GM23338 (cell line): ENCODE results near the gene EMP2. TPM values are rescaled to one million over a fixed set of nuclear protein-coding genes. Genes with fewer than 3 reads are reported as not detected.

Experiments
- ATAC-seq: fragments of 200-7000 bp; cut with Tn5 transposase; 3 replicates; pipeline ENCODE4 v1.9.1; 2020
- DNase-seq: peaks from one replicate; pipeline ENCODE4 v3.0.0-alpha.2; 2015; ENCODE audit warnings: low spot score
- H2AFZ ChIP-seq: fragments of 200-600 bp; sonication (generic); 2 replicates; pipeline ENCODE4 v1.8.0; 2016; ENCODE audit warnings: antibody characterized with exemption, mild to moderate bottlenecking, moderate library complexity
- H3F3A ChIP-seq: fragments of 200-600 bp; sonication (generic); replicated peaks from 2 replicates; pipeline ENCODE4 v1.8.0; 2017; ENCODE audit warnings: antibody characterized with exemption, mixed run types, low read depth
- H3K27ac ChIP-seq: fragments of 200-600 bp; sonication (generic); 2 replicates; pipeline ENCODE4 v1.6.1; 2016; ENCODE audit warnings: low read depth
- H3K27me3 ChIP-seq: fragments of 200-600 bp; sonication (generic); 2 replicates; pipeline ENCODE4 v1.8.0; 2016; ENCODE audit warnings: mild to moderate bottlenecking, mixed run types, moderate library complexity; ENCODE audit not compliant: insufficient read depth
- H3K36me3 ChIP-seq: fragments of 200-600 bp; sonication (generic); 2 replicates; pipeline ENCODE4 v1.8.0; 2016; ENCODE audit warnings: mild to moderate bottlenecking; ENCODE audit not compliant: insufficient read depth
- H3K4me1 ChIP-seq: fragments of 200-600 bp; sonication (generic); 2 replicates; pipeline ENCODE4 v1.8.0; 2016; ENCODE audit warnings: mild to moderate bottlenecking, moderate library complexity; ENCODE audit not compliant: insufficient read depth
- H3K4me2 ChIP-seq: fragments of 200-600 bp; sonication (generic); 2 replicates; pipeline ENCODE4 v1.7.1; 2017; ENCODE audit warnings: mixed run types
- H3K4me3 ChIP-seq: fragments of 200-600 bp; sonication (generic); 2 replicates; pipeline ENCODE4 v1.6.1; 2016; ENCODE audit warnings: mixed run types
- H3K79me2 ChIP-seq: fragments of 200-600 bp; sonication (generic); replicated peaks from 2 replicates; pipeline ENCODE4 v1.8.0; 2017; ENCODE audit warnings: mild to moderate bottlenecking; ENCODE audit not compliant: insufficient read depth
- H3K9me2 ChIP-seq: fragments of 200-600 bp; sonication (generic); 2 replicates; pipeline ENCODE4 v1.8.0; 2017; ENCODE audit not compliant: insufficient read depth
- H4K20me1 ChIP-seq: fragments of 200-600 bp; sonication (generic); replicated peaks from 2 replicates; pipeline ENCODE4 v1.8.0; 2017; ENCODE audit warnings: mild to moderate bottlenecking; ENCODE audit not compliant: insufficient read depth
- H3K27ac Mint-ChIP-seq: 2 replicates; pipeline ENCODE4 v1.8.0; 2020; ENCODE audit warnings: inconsistent platforms, mild to moderate bottlenecking, moderate library complexity, mixed read lengths
- H3K27me3 Mint-ChIP-seq: 3 replicates; pipeline ENCODE4 v1.8.0; 2022; ENCODE audit warnings: low read depth, mild to moderate bottlenecking, moderate library complexity, mixed read lengths, inconsistent platforms; ENCODE audit not compliant: insufficient read depth, poor library complexity
- H3K36me3 Mint-ChIP-seq: 3 replicates; pipeline ENCODE4 v1.8.0; 2021; ENCODE audit warnings: low read depth, mild to moderate bottlenecking, inconsistent platforms, moderate library complexity, mixed read lengths
- H3K4me1 Mint-ChIP-seq: 3 replicates; pipeline ENCODE4 v1.8.0; 2020; ENCODE audit warnings: mild to moderate bottlenecking, inconsistent platforms, mixed read lengths
- H3K4me3 Mint-ChIP-seq: 3 replicates; pipeline ENCODE4 v1.8.0; 2021; ENCODE audit warnings: moderate library complexity, mild to moderate bottlenecking, inconsistent platforms, mixed read lengths
- H3K9me3 Mint-ChIP-seq: 3 replicates; pipeline ENCODE4 v1.8.0; 2020; ENCODE audit warnings: moderate library complexity, mild to moderate bottlenecking, inconsistent platforms, mixed read lengths
- CREB1 ChIP-seq: fragments of 250-450 bp; sonication (Bioruptor Pico); IDR thresholded peaks from 2 replicates; pipeline ENCODE4 v1.5.0; 2020; ENCODE audit warnings: low read depth, mild to moderate bottlenecking, moderate library complexity
- ETS1 ChIP-seq: IDR thresholded peaks from 2 replicates; pipeline ENCODE4 v1.6.1; 2016; ENCODE audit warnings: antibody characterized with exemption
- EZH2 ChIP-seq: fragments of 200-600 bp; sonication (generic); IDR thresholded peaks from one replicate; pipeline ENCODE4 v1.8.0; 2017; ENCODE audit warnings: antibody characterized with exemption, mild to moderate bottlenecking, low read depth; ENCODE audit not compliant: unreplicated experiment
- EZH2phosphoT487 ChIP-seq: fragments of 200-600 bp; sonication (generic); IDR thresholded peaks from one replicate; pipeline ENCODE4 v1.8.1; 2018; ENCODE audit warnings: antibody characterized with exemption; ENCODE audit not compliant: unreplicated experiment
- JUNB ChIP-seq: IDR thresholded peaks from one replicate; pipeline ENCODE4 v1.6.1; 2016; ENCODE audit warnings: antibody characterized with exemption; ENCODE audit not compliant: unreplicated experiment
- NANOG ChIP-seq: IDR thresholded peaks from 2 replicates; pipeline ENCODE4 v1.6.1; 2016; ENCODE audit warnings: antibody characterized with exemption, borderline replicate concordance
- POLR2AphosphoS5 ChIP-seq: IDR thresholded peaks from 2 replicates; pipeline ENCODE4 v1.6.1; 2016; ENCODE audit warnings: antibody characterized with exemption, low read depth
- REST ChIP-seq: IDR thresholded peaks from one replicate; pipeline ENCODE4 v1.6.1; 2018; ENCODE audit warnings: antibody characterized with exemption; ENCODE audit not compliant: unreplicated experiment
- ZNF114 ChIP-seq: fragments of 250-450 bp; sonication (Bioruptor Pico); IDR thresholded peaks from 2 replicates; pipeline ENCODE4 v1.5.0; 2020; ENCODE audit warnings: mild to moderate bottlenecking, moderate library complexity
- polyA plus RNA-seq: library from polyadenylated mRNA; unstranded; fragments of >200 nt; fragmentation: Nextera tagmentation; extraction: Ambion mirVana; gene quantifications from 2 replicates; pipeline ENCODE4 v1.2.1, GENCODE V29; 2016
- total RNA-seq: library from RNA; depleted of rRNA; stranded (reverse); fragments of >200 nt; shearing (Covaris generic); gene quantifications from 2 replicates; pipeline ENCODE4 v1.2.3, GENCODE V29; 2014
- TF ChIP-seq, protein P1 (sequence below): fragments of 250-450 bp; sonication (Bioruptor Pico); IDR thresholded peaks from 2 replicates; pipeline ENCODE4 v1.5.0; 2020; ENCODE audit warnings: mild to moderate bottlenecking, moderate library complexity
- TF ChIP-seq, protein P2 (sequence below), 2 experiments: fragments of 200-600 bp in 1 of 2; sonication (generic) in 1 of 2; conservative IDR thresholded peaks; 2 replicates each; pipeline versions ENCODE4 v1.5.1 to v1.6.1; 2016 to 2017; ENCODE audit warnings: antibody characterized with exemption in 2 of 2, low read depth in 2 of 2, mild to moderate bottlenecking in 2 of 2, moderate library complexity in 1 of 2

The EMP2 gene
- total and polyA plus RNA-seq, 2 experiments from 2014 or later: 7.3 to 40.1 TPM

- Mint-ChIP-seq H3K9me3 (no peaks in the 10 kb centered on the region), H3K4me1 (peaks cover 18% of the 10 kb centered on the region), H3K27me3 (peaks cover 13% of the 10 kb centered on the region), H3K36me3 (no peaks in the 10 kb centered on the region), H3K4me3 (no peak overlapping the region), H3K27ac (no peak overlapping the region)
- H3K79me2 ChIP-seq: 0 out of 2 replicates have a peak, but pooled peaks cover 4% of the 10 kb centered on the region
- H3K4me3 ChIP-seq: no peak overlapping the region
- H3F3A ChIP-seq: no peaks in the 10 kb centered on the region
- no peak overlapping the region for H2AFZ ChIP-seq
- H3K27me3 ChIP-seq: no peaks in the 10 kb centered on the region
- ATAC-seq: no peak
- no peaks in the 10 kb centered on the region for H3K36me3 ChIP-seq
- no peak overlapping the region for H3K4me2 ChIP-seq
- H3K4me1 ChIP-seq: peaks cover 13% of the 10 kb centered on the region
- H3K9me2 ChIP-seq: no peaks in the 10 kb centered on the region
- no peak overlapping the region for H3K27ac ChIP-seq
- no peak for TF ChIP-seq EZH2
- TF ChIP-seq REST: no peak
- TF ChIP-seq, protein P1, sequence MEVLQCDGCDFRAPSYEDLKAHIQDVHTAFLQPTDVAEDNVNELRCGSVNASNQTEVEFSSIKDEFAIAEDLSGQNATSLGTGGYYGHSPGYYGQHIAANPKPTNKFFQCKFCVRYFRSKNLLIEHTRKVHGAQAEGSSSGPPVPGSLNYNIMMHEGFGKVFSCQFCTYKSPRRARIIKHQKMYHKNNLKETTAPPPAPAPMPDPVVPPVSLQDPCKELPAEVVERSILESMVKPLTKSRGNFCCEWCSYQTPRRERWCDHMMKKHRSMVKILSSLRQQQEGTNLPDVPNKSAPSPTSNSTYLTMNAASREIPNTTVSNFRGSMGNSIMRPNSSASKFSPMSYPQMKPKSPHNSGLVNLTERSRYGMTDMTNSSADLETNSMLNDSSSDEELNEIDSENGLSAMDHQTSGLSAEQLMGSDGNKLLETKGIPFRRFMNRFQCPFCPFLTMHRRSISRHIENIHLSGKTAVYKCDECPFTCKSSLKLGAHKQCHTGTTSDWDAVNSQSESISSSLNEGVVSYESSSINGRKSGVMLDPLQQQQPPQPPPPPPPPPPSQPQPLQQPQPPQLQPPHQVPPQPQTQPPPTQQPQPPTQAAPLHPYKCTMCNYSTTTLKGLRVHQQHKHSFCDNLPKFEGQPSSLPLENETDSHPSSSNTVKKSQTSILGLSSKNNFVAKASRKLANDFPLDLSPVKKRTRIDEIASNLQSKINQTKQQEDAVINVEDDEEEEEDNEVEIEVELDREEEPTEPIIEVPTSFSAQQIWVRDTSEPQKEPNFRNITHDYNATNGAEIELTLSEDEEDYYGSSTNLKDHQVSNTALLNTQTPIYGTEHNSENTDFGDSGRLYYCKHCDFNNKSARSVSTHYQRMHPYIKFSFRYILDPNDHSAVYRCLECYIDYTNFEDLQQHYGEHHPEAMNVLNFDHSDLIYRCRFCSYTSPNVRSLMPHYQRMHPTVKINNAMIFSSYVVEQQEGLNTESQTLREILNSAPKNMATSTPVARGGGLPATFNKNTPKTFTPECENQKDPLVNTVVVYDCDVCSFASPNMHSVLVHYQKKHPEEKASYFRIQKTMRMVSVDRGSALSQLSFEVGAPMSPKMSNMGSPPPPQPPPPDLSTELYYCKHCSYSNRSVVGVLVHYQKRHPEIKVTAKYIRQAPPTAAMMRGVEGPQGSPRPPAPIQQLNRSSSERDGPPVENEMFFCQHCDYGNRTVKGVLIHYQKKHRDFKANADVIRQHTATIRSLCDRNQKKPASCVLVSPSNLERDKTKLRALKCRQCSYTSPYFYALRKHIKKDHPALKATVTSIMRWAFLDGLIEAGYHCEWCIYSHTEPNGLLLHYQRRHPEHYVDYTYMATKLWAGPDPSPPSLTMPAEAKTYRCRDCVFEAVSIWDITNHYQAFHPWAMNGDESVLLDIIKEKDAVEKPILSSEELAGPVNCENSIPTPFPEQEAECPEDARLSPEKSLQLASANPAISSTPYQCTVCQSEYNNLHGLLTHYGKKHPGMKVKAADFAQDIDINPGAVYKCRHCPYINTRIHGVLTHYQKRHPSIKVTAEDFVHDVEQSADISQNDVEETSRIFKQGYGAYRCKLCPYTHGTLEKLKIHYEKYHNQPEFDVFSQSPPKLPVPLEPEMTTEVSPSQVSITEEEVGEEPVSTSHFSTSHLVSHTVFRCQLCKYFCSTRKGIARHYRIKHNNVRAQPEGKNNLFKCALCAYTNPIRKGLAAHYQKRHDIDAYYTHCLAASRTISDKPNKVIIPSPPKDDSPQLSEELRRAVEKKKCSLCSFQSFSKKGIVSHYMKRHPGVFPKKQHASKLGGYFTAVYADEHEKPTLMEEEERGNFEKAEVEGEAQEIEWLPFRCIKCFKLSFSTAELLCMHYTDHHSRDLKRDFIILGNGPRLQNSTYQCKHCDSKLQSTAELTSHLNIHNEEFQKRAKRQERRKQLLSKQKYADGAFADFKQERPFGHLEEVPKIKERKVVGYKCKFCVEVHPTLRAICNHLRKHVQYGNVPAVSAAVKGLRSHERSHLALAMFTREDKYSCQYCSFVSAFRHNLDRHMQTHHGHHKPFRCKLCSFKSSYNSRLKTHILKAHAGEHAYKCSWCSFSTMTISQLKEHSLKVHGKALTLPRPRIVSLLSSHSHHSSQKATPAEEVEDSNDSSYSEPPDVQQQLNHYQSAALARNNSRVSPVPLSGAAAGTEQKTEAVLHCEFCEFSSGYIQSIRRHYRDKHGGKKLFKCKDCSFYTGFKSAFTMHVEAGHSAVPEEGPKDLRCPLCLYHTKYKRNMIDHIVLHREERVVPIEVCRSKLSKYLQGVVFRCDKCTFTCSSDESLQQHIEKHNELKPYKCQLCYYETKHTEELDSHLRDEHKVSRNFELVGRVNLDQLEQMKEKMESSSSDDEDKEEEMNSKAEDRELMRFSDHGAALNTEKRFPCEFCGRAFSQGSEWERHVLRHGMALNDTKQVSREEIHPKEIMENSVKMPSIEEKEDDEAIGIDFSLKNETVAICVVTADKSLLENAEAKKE (CRISPR knock-in tag): no peak
- TF ChIP-seq ZNF114 (CRISPR knock-in tag): no peak
- no peak for TF ChIP-seq CREB1 (CRISPR knock-in tag)
- TF ChIP-seq, protein P2, sequence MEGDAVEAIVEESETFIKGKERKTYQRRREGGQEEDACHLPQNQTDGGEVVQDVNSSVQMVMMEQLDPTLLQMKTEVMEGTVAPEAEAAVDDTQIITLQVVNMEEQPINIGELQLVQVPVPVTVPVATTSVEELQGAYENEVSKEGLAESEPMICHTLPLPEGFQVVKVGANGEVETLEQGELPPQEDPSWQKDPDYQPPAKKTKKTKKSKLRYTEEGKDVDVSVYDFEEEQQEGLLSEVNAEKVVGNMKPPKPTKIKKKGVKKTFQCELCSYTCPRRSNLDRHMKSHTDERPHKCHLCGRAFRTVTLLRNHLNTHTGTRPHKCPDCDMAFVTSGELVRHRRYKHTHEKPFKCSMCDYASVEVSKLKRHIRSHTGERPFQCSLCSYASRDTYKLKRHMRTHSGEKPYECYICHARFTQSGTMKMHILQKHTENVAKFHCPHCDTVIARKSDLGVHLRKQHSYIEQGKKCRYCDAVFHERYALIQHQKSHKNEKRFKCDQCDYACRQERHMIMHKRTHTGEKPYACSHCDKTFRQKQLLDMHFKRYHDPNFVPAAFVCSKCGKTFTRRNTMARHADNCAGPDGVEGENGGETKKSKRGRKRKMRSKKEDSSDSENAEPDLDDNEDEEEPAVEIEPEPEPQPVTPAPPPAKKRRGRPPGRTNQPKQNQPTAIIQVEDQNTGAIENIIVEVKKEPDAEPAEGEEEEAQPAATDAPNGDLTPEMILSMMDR (conservative IDR thresholded peaks at IDR 0.05; ENCODE audit: low read depth in 2 of 2): no peak
- TF ChIP-seq POLR2AphosphoS5: no peak
- TF ChIP-seq EZH2phosphoT487: no peak
- TF ChIP-seq JUNB: no peak
- TF ChIP-seq NANOG: no peak
- TF ChIP-seq ETS1: no peak
- no peak for DNase-seq
- H4K20me1 ChIP-seq: no peaks in the 10 kb centered on the region
These were observed 7.8 kb downstream of the EMP2 start for GRCh38 chr16:10572611-10573010.
